ENCODE measurements around the gene RAB29. TPM values are rescaled to one million over a fixed set of nuclear protein-coding genes. Genes with fewer than 3 reads are reported as not detected.

Gene RAB29
- total and polyA plus RNA-seq, 9 of the 15 experiments (the other 6 are each of a cell fraction or from before 2014, with no cell fraction given), result 6.3 to 17.6 (median 8.0) TPM

DNA sequence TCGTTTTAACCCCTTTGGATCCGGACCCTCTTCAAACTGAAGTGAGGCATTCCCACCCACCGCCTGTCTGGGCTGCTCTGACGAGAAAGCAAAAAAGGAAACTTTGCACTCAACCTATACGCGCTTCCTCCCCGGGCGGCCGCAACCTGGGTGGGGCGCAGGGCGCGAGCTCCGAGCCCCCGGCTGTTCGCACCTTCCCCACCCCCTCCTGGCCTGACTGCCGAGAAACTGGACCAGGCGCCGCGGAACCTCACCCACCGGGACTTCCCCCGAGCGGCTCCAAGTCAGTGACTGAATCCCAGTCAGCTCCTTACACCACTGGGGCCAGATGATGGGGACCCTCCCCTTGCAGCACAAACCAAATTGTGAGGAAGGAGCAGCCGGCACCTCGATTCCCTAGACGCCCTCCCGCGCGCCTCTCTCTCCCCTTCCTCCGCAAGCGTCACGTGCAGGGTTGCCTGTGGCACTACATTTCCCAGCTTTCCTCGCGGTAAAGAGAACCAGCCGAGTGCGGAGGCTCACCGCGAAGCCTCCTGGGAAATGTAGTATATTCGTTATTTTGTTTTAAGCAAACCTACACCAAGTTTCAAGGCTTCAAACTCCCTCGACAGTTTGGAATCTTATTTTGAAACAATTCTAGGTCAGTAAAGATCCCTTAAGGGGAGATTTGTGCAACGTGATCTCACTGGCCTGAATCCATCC is at the start of gene RAB29 (continued):
- TF ChIP-seq PHF21A (IDR thresholded peaks at IDR 0.05; ENCODE audit: borderline replicate concordance, low read depth) (no peak), STAG1 (CRISPR knock-in tag; IDR thresholded peaks at IDR 0.05; ENCODE audit: borderline replicate concordance) (no peak), RNF2 (IDR thresholded peaks at IDR 0.05) (no peak), MCM5 (IDR thresholded peaks at IDR 0.05; ENCODE audit: low read depth) (no peak), HNRNPUL1 (IDR thresholded peaks at IDR 0.05; ENCODE audit: low read length) (no peak), HDAC1 (IDR thresholded peaks at IDR 0.05) (no peak; a peak in 1 of 4 replicates), SNRNP70 (optimal IDR thresholded peaks at IDR 0.05; ENCODE audit: low read depth, low read length) (no peak), FOXJ2 (tag; IDR thresholded peaks at IDR 0.05) (peak; percentile 59; the same call in 1 of the 2 replicates), U2AF2 (optimal IDR thresholded peaks at IDR 0.05; ENCODE audit: low read depth, low read length) (no peak), DMBX1 (CRISPR knock-in tag; IDR thresholded peaks at IDR 0.05; ENCODE audit: borderline replicate concordance) (peak; percentile 49; the same call in 1 of the 2 replicates), TAF1 (IDR thresholded peaks at IDR 0.05; ENCODE audit: control insufficient read depth, extremely low read depth, insufficient read depth, low read length, severe bottlenecking) (no peak), ZNF3 (CRISPR knock-in tag; IDR thresholded peaks at IDR 0.05) (no peak), NELFE (IDR thresholded peaks at IDR 0.05; ENCODE audit: insufficient read depth, insufficient read length) (no peak), ZSCAN32 (CRISPR knock-in tag; IDR thresholded peaks at IDR 0.05) (no peak), ELF1 (tag; IDR thresholded peaks at IDR 0.05) (no peak; the same call in 1 of the 2 replicates), SMC3 (conservative IDR thresholded peaks at IDR 0.05; ENCODE audit: insufficient read depth, low read depth, low read length) (no peak), MBD2 (IDR thresholded peaks at IDR 0.05; ENCODE audit: borderline replicate concordance, low read depth) (peak; percentile 83; the same call in 1 of the 2 replicates), EHMT2 (IDR thresholded peaks at IDR 0.05) (no peak), ZNF354B (CRISPR knock-in tag; IDR thresholded peaks at IDR 0.05) (no peak; the same call in 1 of the 2 replicates), MECOM (CRISPR knock-in tag; IDR thresholded peaks at IDR 0.05) (no peak), ILK (tag; IDR thresholded peaks at IDR 0.05; ENCODE audit: borderline replicate concordance, low read depth) (no peak)
- TF ChIP-seq, protein P1, sequence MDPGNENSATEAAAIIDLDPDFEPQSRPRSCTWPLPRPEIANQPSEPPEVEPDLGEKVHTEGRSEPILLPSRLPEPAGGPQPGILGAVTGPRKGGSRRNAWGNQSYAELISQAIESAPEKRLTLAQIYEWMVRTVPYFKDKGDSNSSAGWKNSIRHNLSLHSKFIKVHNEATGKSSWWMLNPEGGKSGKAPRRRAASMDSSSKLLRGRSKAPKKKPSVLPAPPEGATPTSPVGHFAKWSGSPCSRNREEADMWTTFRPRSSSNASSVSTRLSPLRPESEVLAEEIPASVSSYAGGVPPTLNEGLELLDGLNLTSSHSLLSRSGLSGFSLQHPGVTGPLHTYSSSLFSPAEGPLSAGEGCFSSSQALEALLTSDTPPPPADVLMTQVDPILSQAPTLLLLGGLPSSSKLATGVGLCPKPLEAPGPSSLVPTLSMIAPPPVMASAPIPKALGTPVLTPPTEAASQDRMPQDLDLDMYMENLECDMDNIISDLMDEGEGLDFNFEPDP (CRISPR knock-in tag; IDR thresholded peaks at IDR 0.05), result no peak
- TF ChIP-seq, protein P2, sequence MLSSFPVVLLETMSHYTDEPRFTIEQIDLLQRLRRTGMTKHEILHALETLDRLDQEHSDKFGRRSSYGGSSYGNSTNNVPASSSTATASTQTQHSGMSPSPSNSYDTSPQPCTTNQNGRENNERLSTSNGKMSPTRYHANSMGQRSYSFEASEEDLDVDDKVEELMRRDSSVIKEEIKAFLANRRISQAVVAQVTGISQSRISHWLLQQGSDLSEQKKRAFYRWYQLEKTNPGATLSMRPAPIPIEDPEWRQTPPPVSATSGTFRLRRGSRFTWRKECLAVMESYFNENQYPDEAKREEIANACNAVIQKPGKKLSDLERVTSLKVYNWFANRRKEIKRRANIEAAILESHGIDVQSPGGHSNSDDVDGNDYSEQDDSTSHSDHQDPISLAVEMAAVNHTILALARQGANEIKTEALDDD (IDR thresholded peaks at IDR 0.05), result no peak
- TF ChIP-seq, protein P3, sequence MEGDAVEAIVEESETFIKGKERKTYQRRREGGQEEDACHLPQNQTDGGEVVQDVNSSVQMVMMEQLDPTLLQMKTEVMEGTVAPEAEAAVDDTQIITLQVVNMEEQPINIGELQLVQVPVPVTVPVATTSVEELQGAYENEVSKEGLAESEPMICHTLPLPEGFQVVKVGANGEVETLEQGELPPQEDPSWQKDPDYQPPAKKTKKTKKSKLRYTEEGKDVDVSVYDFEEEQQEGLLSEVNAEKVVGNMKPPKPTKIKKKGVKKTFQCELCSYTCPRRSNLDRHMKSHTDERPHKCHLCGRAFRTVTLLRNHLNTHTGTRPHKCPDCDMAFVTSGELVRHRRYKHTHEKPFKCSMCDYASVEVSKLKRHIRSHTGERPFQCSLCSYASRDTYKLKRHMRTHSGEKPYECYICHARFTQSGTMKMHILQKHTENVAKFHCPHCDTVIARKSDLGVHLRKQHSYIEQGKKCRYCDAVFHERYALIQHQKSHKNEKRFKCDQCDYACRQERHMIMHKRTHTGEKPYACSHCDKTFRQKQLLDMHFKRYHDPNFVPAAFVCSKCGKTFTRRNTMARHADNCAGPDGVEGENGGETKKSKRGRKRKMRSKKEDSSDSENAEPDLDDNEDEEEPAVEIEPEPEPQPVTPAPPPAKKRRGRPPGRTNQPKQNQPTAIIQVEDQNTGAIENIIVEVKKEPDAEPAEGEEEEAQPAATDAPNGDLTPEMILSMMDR (IDR thresholded peaks at IDR 0.05 in 2 of 3, conservative IDR thresholded peaks at IDR 0.05 in 1 of 3; ENCODE audit: insufficient read depth in 2 of 3, low read depth in 1 of 3, low read length in 3 of 3), result no peak
- TF ChIP-seq, protein P4, sequence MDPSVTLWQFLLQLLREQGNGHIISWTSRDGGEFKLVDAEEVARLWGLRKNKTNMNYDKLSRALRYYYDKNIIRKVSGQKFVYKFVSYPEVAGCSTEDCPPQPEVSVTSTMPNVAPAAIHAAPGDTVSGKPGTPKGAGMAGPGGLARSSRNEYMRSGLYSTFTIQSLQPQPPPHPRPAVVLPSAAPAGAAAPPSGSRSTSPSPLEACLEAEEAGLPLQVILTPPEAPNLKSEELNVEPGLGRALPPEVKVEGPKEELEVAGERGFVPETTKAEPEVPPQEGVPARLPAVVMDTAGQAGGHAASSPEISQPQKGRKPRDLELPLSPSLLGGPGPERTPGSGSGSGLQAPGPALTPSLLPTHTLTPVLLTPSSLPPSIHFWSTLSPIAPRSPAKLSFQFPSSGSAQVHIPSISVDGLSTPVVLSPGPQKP (CRISPR knock-in tag; IDR thresholded peaks at IDR 0.05), result no peak

All from K562 (cell line).